ENCODE measurements around the gene THBS3. TPM values are rescaled to one million over a fixed set of nuclear protein-coding genes. Genes with fewer than 3 reads are reported as not detected.

The THBS3 gene
- total RNA-seq, 1 donor from 2014 or later: 7.2 TPM

DNA sequence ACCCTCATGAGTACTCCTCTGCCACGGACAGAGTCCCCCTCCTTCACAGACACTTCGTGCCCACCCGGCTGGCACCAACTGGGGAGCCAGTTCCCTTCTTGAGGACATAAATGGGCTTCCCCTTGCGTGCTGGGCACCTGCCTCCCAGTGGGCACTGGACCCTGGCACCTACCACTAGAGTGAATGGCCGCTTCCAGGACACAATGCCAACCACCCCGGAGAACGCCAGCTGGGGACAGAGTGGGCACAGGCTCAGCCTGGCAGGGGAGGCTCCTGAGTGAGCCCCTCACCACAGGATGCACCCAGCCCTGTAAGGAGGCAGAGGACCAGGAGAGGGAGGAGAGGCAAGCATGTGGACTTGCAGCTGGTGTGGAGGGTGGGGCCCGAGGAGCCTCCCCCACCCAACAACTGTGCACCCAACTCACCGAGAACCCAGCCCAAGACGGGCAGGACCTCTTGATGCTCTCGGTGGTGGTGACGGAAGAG is 46.6 kb upstream of the THBS3 start:
- H3K4me1 ChIP-seq: peaks cover 50% of the 10 kb centered on the region
- intact Hi-C loops (cut with micrococcal nuclease): no loop called here
- peak overlapping the region; percentile 93 for H3K27ac ChIP-seq (replicated peaks)
- peaks cover 18% of the 10 kb centered on the region for H3K36me3 ChIP-seq
- DNase-seq: no peak
- TF ChIP-seq, protein P1, sequence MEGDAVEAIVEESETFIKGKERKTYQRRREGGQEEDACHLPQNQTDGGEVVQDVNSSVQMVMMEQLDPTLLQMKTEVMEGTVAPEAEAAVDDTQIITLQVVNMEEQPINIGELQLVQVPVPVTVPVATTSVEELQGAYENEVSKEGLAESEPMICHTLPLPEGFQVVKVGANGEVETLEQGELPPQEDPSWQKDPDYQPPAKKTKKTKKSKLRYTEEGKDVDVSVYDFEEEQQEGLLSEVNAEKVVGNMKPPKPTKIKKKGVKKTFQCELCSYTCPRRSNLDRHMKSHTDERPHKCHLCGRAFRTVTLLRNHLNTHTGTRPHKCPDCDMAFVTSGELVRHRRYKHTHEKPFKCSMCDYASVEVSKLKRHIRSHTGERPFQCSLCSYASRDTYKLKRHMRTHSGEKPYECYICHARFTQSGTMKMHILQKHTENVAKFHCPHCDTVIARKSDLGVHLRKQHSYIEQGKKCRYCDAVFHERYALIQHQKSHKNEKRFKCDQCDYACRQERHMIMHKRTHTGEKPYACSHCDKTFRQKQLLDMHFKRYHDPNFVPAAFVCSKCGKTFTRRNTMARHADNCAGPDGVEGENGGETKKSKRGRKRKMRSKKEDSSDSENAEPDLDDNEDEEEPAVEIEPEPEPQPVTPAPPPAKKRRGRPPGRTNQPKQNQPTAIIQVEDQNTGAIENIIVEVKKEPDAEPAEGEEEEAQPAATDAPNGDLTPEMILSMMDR (IDR thresholded peaks at IDR 0.05; ENCODE audit: borderline replicate concordance): no peak
- no peaks in the 10 kb centered on the region for H3K27me3 ChIP-seq (ENCODE audit: low read depth)
- peak overlapping the region; percentile 86 for H3K4me3 ChIP-seq
- H3K9me3 ChIP-seq (replicated peaks): no peaks in the 10 kb centered on the region

DNA sequence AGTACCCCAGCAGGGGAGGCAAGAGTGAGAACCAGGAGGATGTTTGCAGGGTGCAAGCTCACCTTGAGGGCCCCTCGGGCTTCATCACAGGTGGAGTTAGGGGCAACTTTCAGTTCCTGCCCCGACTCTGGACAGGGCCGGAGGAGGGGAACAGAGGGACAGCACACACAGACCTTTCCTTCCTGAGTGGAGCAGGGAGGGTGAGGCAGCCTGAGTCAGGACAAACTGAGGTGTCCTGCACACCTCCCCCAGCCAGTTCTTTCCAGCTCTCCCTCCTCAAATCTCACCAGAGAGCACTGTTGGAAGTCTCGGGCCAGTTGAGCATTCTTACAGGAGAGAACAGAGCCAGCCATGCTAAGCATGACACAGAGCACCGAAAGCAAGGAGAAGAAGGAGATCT is 46.1 kb upstream of the THBS3 start:
- intact Hi-C loops (cut with micrococcal nuclease): no loop called here
- Histone ChIP-seq H3K27me3 (ENCODE audit: low read depth) (no peaks in the 10 kb centered on the region), H3K27ac (replicated peaks) (peak overlapping the region; percentile 93), H3K4me1 (peaks cover 50% of the 10 kb centered on the region), H3K9me3 (replicated peaks) (no peaks in the 10 kb centered on the region), H3K36me3 (peaks cover 18% of the 10 kb centered on the region), H3K4me3 (peak overlapping the region; percentile 86)
- TF ChIP-seq, protein P1 (IDR thresholded peaks at IDR 0.05; ENCODE audit: borderline replicate concordance): no peak
- no peak for DNase-seq

DNA sequence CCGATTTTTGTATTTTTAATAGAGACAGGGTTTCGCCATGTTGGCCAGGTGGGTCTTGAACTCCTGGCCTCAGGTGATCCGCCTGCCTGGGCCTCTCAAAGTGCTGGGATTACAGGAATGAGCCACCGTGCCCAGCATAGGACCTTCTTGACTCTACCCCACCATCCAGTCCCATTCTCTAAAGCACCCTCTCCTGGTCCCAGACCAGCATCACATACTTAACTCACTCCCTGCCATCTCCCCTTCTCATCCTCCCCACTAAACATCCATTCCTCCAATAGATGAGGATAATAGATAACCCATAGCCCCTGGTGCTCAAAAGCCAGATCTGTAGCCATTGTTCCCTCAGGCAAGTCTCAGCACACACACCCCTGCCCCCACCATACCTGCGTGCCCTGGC is 45.5 kb upstream of the THBS3 start:
- DNase-seq: no peak
- intact Hi-C loops (cut with micrococcal nuclease): no loop called here
- Histone ChIP-seq H3K9me3 (replicated peaks) (no peaks in the 10 kb centered on the region), H3K27me3 (ENCODE audit: low read depth) (no peaks in the 10 kb centered on the region), H3K4me3 (no peak overlapping the region), H3K36me3 (peaks cover 15% of the 10 kb centered on the region), H3K4me1 (peaks cover 50% of the 10 kb centered on the region), H3K27ac (replicated peaks) (no peak overlapping the region)
- TF ChIP-seq, protein P1 (IDR thresholded peaks at IDR 0.05; ENCODE audit: borderline replicate concordance): no peak

DNA sequence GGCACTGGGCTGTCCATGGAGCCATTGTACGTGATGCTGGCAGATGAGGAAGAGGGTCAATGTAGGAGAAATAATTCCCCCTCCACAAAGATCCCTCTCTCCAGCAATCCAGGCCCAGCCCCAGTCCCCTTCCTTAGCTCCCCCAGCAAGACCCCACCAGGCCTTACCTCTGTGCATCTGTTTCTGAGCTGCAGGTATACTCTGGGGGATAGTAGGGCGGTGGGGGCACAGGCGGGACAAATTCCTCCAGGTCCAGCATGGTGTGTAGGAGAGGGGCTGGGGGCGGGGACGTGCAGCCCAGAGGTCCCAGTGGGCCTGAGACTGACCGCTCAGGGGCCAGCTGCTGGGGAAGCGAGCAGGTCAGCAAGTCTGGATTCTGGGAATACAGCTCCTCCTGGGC is 43.9 kb upstream of the THBS3 start:
- Histone ChIP-seq H3K4me1 (peaks cover 49% of the 10 kb centered on the region), H3K36me3 (peaks cover 16% of the 10 kb centered on the region), H3K27me3 (ENCODE audit: low read depth) (no peaks in the 10 kb centered on the region), H3K4me3 (no peak overlapping the region), H3K9me3 (replicated peaks) (no peaks in the 10 kb centered on the region), H3K27ac (replicated peaks) (peak overlapping the region; percentile 70)
- intact Hi-C loops (cut with micrococcal nuclease): no loop called here
- TF ChIP-seq, protein P1 (IDR thresholded peaks at IDR 0.05; ENCODE audit: borderline replicate concordance): no peak
- no peak for DNase-seq

DNA sequence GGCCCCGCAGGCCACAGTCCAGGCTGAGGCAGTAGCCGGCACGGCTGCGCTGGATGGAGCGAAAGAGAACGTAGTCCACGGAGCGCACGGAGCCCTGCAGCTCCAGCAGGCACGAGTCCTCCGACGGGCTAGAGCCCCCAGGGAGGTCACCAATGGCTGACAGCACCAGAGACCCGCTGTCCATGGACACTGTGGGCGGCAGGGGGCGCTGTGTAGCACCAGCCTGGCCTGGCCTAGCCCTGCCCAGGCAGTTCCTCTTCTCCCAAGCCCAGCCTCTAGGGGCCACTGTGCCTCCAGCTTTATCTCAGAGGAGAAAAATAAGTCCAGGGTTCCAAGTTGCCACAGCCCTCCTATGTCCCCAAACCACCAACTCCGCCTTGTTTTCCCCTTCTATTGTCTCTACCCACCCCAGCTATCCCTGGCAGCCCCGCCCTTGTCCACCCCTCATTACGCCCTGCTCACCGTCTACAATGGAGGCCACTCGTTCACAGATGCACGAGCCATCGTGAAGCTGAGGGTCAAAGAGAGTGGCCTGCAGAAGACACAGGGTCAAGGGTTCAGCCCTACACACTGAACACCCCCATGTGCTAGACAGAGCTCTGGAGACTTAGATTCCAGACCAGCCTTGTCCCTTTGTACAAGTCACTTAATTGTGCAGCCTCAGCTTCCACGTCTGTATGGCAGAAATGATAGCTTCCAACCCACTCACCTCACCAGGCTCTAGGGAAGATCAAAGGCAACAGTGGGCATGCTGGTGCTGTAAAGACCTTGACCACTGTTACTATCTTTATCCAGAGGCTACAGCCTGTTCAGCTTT is 43.1 kb upstream of the THBS3 start:
- peak overlapping the region; percentile 55 for H3K4me3 ChIP-seq
- H3K36me3 ChIP-seq: peaks cover 16% of the 10 kb centered on the region
- H3K27me3 ChIP-seq (ENCODE audit: low read depth): no peaks in the 10 kb centered on the region
- no peaks in the 10 kb centered on the region for H3K9me3 ChIP-seq (replicated peaks)
- DNase-seq: peak; percentile 92
- H3K4me1 ChIP-seq: peaks cover 41% of the 10 kb centered on the region
- peak overlapping the region; percentile 70 for H3K27ac ChIP-seq (replicated peaks)
- TF ChIP-seq, protein P1 (IDR thresholded peaks at IDR 0.05; ENCODE audit: borderline replicate concordance): peak; percentile 100
- intact Hi-C loops (cut with micrococcal nuclease): no loop called here
